HepG2 (cell line): ENCODE data around the gene MAN2A1. TPM values are rescaled to one million over a fixed set of nuclear protein-coding genes. Genes with fewer than 3 reads are reported as not detected.

Experiments
- DR1 ChIP-seq: sonication (generic); formaldehyde crosslinking; IDR thresholded peaks from 2 replicates; pipeline ENCODE4 v1.8.0; 2021; ENCODE audit warnings: mild to moderate bottlenecking, missing genetic modification reagents, inconsistent platforms
- FOXM1 ChIP-seq: sonication (generic); formaldehyde crosslinking; IDR thresholded peaks from 2 replicates; pipeline ENCODE4 v1.5.0; 2020; ENCODE audit warnings: missing genetic modification reagents
- GABPB1 ChIP-seq: IDR thresholded peaks from 2 replicates; pipeline ENCODE4 v1.6.1; 2016; ENCODE audit warnings: mild to moderate bottlenecking, missing genetic modification reagents, moderate library complexity, missing compliant biosample characterization
- HDAC1 ChIP-seq: sonication (generic); formaldehyde crosslinking; IDR thresholded peaks from 2 replicates; pipeline ENCODE4 v1.5.1; 2020; ENCODE audit warnings: mild to moderate bottlenecking, missing genetic modification reagents
- HOXA9 ChIP-seq: sonication (generic); formaldehyde crosslinking; IDR thresholded peaks from 2 replicates; pipeline ENCODE4 v1.8.1; 2022; ENCODE audit warnings: missing genetic modification reagents, mild to moderate bottlenecking, moderate library complexity, borderline replicate concordance
- MAFG ChIP-seq: sonication (generic); formaldehyde crosslinking; IDR thresholded peaks from 2 replicates; pipeline ENCODE4 v1.5.1; 2020; ENCODE audit warnings: mild to moderate bottlenecking, missing genetic modification reagents
- NFYB ChIP-seq: sonication (generic); formaldehyde crosslinking; IDR thresholded peaks from 2 replicates; pipeline ENCODE4 v1.4.0; 2020; ENCODE audit warnings: missing genetic modification reagents
- NFYC ChIP-seq: IDR thresholded peaks from 2 replicates; pipeline ENCODE4 v1.6.1; 2016; ENCODE audit warnings: missing genetic modification reagents, missing compliant biosample characterization
- PHF5A ChIP-seq: IDR thresholded peaks from one replicate; pipeline ENCODE4 v1.6.1; 2018; ENCODE audit warnings: low read depth, missing genetic modification reagents; ENCODE audit not compliant: unreplicated experiment
- SALL1 ChIP-seq: sonication (generic); formaldehyde crosslinking; IDR thresholded peaks from 2 replicates; pipeline ENCODE4 v1.8.0; 2022; ENCODE audit warnings: mild to moderate bottlenecking, missing genetic modification reagents
- SMARCE1 ChIP-seq: fragments of 450-650 bp; IDR thresholded peaks from 2 replicates; pipeline ENCODE4 v1.6.1; 2017; ENCODE audit warnings: borderline replicate concordance
- SSRP1 ChIP-seq: IDR thresholded peaks from 2 replicates; pipeline ENCODE4 v1.6.1; 2016; ENCODE audit warnings: control low read depth
- TMF1 ChIP-seq: sonication (generic); formaldehyde crosslinking; IDR thresholded peaks from 2 replicates; pipeline ENCODE4 v1.8.1; 2022; ENCODE audit warnings: low read depth, missing genetic modification reagents
- ZFP37 ChIP-seq: sonication (generic); formaldehyde crosslinking; IDR thresholded peaks from 2 replicates; pipeline ENCODE4 v1.4.0; 2020; ENCODE audit warnings: missing genetic modification reagents, borderline replicate concordance
- ZIK1 ChIP-seq: sonication (generic); formaldehyde crosslinking; IDR thresholded peaks from 2 replicates; pipeline ENCODE4 v1.5.0; 2020; ENCODE audit warnings: mild to moderate bottlenecking, low read depth, missing genetic modification reagents, borderline replicate concordance
- ZNF550 ChIP-seq: sonication (generic); formaldehyde crosslinking; IDR thresholded peaks from 2 replicates; pipeline ENCODE4 v1.4.0; 2020; ENCODE audit warnings: mild to moderate bottlenecking, missing genetic modification reagents, borderline replicate concordance
- ZNF556 ChIP-seq: sonication (generic); formaldehyde crosslinking; IDR thresholded peaks from 2 replicates; pipeline ENCODE4 v1.4.0; 2020; ENCODE audit warnings: mild to moderate bottlenecking, missing genetic modification reagents, borderline replicate concordance
- ZNF569 ChIP-seq: sonication (generic); formaldehyde crosslinking; IDR thresholded peaks from 2 replicates; pipeline ENCODE4 v1.5.0; 2020; ENCODE audit warnings: mild to moderate bottlenecking, missing genetic modification reagents, moderate library complexity, borderline replicate concordance
- ZNF598 ChIP-seq: sonication (generic); formaldehyde crosslinking; IDR thresholded peaks from 2 replicates; pipeline ENCODE4 v1.5.1; 2020; ENCODE audit warnings: mild to moderate bottlenecking, missing genetic modification reagents, borderline replicate concordance
- polyA plus RNA-seq, 8 experiments: library from polyadenylated mRNA; depleted of rRNA in 3 of 8; stranded (reverse) in 7 of 8; unstranded in 1 of 8; fragments of >200 nt; fragmentation: Illumina TruSeq in 4 of 8; extraction: Trizol in 4 of 8; gene quantifications; 2 replicates each; pipeline versions ENCODE4 v1.2.1 to v1.2.3, GENCODE V29; 2011 to 2016; ENCODE audit warnings: low read depth in 4 of 8, missing spikeins in 1 of 8, mixed read lengths in 1 of 8; ENCODE audit not compliant: insufficient read depth in 1 of 8
- total RNA-seq, 5 experiments: library from RNA; depleted of rRNA; stranded (reverse); fragments of >200 nt; fragmentation: Illumina TruSeq; extraction: Trizol; gene quantifications; 2 replicates each; pipeline ENCODE4 v1.2.3, GENCODE V29; 2016; ENCODE audit warnings: low read depth in 1 of 5
- TF ChIP-seq, protein P1 (sequence below): sonication (generic); formaldehyde crosslinking; IDR thresholded peaks from 2 replicates; pipeline ENCODE4 v1.5.0; 2020; ENCODE audit warnings: missing genetic modification reagents
- TF ChIP-seq, protein P2 (sequence below): sonication (generic); formaldehyde crosslinking; conservative IDR thresholded peaks from 2 replicates; pipeline ENCODE4 v1.4.0; 2020; ENCODE audit warnings: missing genetic modification reagents
- TF ChIP-seq, protein P3 (sequence below): sonication (generic); formaldehyde crosslinking; IDR thresholded peaks from 2 replicates; pipeline ENCODE4 v1.5.0; 2020; ENCODE audit warnings: missing genetic modification reagents, mild to moderate bottlenecking, borderline replicate concordance
- TF ChIP-seq, protein P4 (sequence below): sonication (generic); formaldehyde crosslinking; IDR thresholded peaks from 2 replicates; pipeline ENCODE4 v1.8.1; 2022; ENCODE audit warnings: mild to moderate bottlenecking, missing genetic modification reagents
- TF ChIP-seq, protein P5 (sequence below): sonication (generic); formaldehyde crosslinking; IDR thresholded peaks from 2 replicates; pipeline ENCODE4 v1.4.0; 2020; ENCODE audit warnings: low read depth, mild to moderate bottlenecking, missing genetic modification reagents

Gene MAN2A1
- total and polyA plus RNA-seq, 2 of the 13 experiments (the other 11 are each of a cell fraction or from before 2014, with no cell fraction given), result 56.2 to 80.5 TPM

DNA sequence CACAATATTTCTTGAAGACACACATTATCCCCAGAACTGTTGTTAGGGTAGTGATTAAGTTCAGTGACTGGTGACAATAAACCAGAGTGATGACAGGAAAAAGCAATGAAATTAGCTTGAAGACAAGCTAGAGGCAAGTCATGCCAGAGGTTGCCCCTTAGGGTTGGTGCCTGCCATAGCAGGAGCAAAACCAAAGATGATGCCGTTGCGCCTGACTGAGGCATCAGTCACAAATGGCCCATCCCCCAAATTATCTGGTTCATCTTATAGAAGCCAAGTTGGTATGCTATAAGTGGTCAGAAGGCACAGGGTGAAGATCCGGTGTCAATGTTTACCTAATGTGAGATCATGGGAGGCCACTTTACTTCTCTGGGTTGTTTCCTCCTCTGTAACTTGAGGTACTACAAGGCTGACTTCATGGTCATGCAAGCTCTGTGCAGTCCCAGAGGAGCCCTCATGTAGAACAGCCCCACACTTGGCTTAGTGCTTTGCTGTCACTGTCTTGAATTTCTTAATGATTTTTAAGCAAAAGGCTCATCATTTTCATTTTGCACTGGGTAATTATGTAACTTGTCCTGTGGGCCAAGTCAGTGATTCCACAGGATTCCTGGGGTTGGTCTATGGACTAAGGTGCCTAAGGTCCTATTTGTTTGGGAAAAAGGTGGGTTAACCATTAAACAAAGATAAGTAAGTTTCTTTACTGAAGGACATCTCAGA lies 211.3 kb downstream of the MAN2A1 start (continued):
- no peak for TF ChIP-seq NFYB (CRISPR knock-in tag)
- no peak for TF ChIP-seq ZIK1
- TF ChIP-seq HDAC1 (CRISPR knock-in tag), result peak; percentile 62
- no peak for TF ChIP-seq ZFP37 (CRISPR knock-in tag)
- TF ChIP-seq TMF1 (CRISPR knock-in tag), result no peak
- TF ChIP-seq, protein P1, sequence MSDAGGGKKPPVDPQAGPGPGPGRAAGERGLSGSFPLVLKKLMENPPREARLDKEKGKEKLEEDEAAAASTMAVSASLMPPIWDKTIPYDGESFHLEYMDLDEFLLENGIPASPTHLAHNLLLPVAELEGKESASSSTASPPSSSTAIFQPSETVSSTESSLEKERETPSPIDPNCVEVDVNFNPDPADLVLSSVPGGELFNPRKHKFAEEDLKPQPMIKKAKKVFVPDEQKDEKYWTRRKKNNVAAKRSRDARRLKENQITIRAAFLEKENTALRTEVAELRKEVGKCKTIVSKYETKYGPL (CRISPR knock-in tag), result peak; percentile 90
- no peak for TF ChIP-seq MAFG
- TF ChIP-seq ZNF550 (CRISPR knock-in tag), result no peak
- TF ChIP-seq, protein P2, sequence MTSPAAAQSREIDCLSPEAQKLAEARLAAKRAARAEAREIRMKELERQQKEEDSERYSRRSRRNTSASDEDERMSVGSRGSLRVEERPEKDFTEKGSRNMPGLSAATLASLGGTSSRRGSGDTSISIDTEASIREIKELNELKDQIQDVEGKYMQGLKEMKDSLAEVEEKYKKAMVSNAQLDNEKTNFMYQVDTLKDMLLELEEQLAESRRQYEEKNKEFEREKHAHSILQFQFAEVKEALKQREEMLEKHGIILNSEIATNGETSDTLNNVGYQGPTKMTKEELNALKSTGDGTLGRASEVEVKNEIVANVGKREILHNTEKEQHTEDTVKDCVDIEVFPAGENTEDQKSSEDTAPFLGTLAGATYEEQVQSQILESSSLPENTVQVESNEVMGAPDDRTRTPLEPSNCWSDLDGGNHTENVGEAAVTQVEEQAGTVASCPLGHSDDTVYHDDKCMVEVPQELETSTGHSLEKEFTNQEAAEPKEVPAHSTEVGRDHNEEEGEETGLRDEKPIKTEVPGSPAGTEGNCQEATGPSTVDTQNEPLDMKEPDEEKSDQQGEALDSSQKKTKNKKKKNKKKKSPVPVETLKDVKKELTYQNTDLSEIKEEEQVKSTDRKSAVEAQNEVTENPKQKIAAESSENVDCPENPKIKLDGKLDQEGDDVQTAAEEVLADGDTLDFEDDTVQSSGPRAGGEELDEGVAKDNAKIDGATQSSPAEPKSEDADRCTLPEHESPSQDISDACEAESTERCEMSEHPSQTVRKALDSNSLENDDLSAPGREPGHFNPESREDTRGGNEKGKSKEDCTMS (CRISPR knock-in tag), result no peak
- no peak for TF ChIP-seq ZNF598 (CRISPR knock-in tag)
- no peak for TF ChIP-seq SMARCE1
- TF ChIP-seq HOXA9 (CRISPR knock-in tag), result peak; percentile 10; the same call in 1 of the 2 replicates
- no peak; the same call in 1 of the 2 replicates for TF ChIP-seq NFYC
- TF ChIP-seq, protein P3, sequence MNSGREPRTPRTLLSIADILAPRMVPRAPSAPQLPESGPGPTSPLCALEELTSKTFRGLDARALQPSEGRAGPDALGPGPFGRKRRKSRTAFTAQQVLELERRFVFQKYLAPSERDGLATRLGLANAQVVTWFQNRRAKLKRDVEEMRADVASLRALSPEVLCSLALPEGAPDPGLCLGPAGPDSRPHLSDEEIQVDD, result no peak
- TF ChIP-seq FOXM1 (CRISPR knock-in tag), result no peak
- TF ChIP-seq SSRP1, result no peak; the same call in 1 of the 2 replicates
- TF ChIP-seq GABPB1 (CRISPR knock-in tag), result no peak; the same call in 1 of the 2 replicates
- peak; percentile 98 for TF ChIP-seq SALL1
- no peak for TF ChIP-seq DR1
- TF ChIP-seq, protein P4, sequence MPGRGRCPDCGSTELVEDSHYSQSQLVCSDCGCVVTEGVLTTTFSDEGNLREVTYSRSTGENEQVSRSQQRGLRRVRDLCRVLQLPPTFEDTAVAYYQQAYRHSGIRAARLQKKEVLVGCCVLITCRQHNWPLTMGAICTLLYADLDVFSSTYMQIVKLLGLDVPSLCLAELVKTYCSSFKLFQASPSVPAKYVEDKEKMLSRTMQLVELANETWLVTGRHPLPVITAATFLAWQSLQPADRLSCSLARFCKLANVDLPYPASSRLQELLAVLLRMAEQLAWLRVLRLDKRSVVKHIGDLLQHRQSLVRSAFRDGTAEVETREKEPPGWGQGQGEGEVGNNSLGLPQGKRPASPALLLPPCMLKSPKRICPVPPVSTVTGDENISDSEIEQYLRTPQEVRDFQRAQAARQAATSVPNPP (CRISPR knock-in tag), result no peak
- no peak for TF ChIP-seq ZNF569 (CRISPR knock-in tag)
- TF ChIP-seq PHF5A (CRISPR knock-in tag), result peak; percentile 48
- TF ChIP-seq, protein P5, sequence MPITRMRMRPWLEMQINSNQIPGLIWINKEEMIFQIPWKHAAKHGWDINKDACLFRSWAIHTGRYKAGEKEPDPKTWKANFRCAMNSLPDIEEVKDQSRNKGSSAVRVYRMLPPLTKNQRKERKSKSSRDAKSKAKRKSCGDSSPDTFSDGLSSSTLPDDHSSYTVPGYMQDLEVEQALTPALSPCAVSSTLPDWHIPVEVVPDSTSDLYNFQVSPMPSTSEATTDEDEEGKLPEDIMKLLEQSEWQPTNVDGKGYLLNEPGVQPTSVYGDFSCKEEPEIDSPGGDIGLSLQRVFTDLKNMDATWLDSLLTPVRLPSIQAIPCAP, result no peak
- TF ChIP-seq ZNF556 (CRISPR knock-in tag), result peak; percentile 20; the same call in 1 of the 2 replicates
